Stimulated activated CD4-positive, alpha-beta T cell treated with anti-CD3 and anti-CD28 coated beads, Interleukin-4, amount 100 ng/mL, for 24 hours (primary cell): ENCODE results near the gene RASGRP2.

ENCODE experiments used
- DNase-seq: peaks from one replicate; pipeline ENCODE4 v3.0.0-alpha.2; 2020

RASGRP2 gene

DNA sequence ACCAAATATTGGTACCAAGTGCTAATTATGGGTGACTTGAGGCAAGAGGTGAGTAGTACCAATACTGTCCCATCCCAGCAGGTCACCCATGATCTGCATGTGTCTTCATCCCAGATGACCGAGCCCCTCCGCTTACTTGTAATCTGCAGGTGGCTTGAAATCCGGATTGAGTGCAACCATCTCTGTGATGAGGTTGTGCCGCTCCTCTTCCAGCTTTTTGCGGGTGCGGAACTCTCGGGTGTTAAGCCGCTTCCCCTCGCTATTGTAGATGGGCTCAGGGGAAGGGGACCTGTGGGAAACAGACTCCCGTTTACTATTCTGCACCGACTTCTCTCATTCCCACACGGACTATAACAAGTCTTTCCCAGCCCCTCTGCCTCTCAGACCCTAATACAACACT is 26.2 kb upstream of the RASGRP2 start:
- no peak for DNase-seq

DNA sequence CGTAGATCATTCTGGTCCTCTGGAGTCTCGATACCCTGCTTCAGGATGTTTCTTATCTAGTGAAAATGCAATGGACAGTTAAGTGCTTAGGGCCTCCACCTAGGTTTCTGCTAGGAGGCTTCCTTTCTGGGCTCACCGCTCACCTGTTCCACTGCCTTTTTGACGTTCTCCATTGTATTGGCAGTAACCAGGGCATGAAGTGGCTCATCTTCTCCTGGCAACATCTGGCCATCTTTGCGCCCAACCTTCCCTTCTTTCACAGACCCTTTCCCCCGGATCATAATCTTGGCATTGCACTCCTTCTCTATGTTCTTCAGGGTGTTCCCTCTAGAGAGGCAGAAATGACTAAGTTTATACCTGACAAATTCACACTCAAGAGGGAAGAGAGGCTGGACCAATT is 25.3 kb upstream of the RASGRP2 start:
- no peak for DNase-seq

DNA sequence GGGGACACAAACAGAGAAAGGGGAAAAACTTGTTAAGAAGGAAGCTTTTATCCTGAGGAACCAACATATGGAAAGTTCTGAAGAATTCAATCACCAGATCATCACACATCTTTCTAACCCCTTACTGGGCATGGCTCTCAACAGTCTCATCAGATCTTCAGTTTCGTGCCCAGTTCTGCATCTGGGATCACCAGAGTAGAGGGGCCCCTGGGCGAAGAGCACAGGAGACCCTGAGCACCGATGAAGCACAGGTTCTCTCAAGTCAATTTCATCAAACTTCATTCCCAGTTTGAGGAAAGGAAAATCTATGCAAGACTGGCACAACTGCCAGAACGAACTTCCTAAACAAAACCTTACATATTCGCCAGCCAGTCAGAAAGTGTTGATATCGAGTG is 24.4 kb upstream of the RASGRP2 start:
- no peak for DNase-seq

DNA sequence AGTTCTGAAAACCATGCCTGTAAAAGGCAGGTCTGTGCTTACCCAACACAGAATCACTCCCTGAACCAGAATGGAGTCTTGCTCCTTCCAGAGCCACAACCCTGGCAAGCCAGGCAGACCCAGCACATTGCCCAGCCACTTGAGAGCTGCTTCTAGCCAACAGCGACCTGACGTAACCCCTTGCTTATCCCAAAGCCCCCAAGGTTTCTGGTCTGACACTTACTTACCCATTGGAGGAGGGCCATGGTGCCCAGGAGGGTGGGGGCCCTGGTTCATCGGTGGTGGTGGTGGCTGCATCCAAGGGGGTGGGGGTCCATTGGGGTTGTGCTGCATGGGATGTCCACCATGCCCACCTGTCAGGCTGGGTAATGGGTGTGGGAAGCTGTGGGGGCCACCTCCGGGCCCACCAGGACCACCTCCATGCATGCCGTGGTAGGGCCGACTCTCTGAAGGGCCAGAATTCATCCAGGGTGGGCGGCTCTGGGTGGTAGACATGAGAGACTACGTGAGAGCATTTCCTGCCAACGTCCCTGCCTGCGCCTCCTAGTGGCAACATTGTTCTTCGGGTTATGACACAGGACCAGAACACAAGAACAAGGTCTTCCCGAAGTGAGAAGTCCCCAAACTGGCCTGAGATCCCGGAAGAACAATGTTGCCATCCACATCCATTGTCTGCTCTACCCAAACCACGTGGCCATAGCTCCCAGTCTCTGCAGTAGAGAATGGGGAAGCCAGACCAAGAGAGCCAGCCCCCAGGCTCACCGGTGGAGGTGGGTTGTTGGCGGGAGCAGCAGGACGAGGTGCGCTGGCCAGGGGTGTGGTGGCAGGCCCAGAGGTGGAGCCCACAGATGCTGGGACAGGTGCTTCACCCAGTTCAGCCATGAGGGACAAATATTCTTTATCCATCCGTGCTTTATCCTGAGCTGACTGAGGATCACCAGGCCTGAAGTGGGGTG is 23.7 kb upstream of the RASGRP2 start:
- peak; percentile 88 for DNase-seq

DNA sequence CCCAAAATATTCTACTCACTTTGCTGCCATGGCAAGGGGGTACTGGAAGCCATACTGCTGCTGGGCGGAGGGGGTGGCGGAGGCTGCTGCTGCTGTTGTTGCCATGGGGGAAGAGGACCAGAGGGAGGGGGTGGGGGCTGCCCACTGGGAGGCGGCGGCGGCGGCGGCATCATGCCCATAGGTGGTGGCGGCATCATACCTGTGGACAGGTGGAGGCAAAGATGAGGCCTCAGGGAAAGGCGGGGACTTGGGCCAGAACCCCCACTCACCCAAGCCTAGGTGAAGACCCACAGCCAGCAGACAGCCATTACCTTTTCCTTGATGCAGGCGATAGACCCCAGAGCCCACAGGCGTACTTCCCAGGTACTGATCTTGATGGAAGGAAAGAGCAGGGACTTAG is 22.9 kb upstream of the RASGRP2 start:
- DNase-seq: no peak

DNA sequence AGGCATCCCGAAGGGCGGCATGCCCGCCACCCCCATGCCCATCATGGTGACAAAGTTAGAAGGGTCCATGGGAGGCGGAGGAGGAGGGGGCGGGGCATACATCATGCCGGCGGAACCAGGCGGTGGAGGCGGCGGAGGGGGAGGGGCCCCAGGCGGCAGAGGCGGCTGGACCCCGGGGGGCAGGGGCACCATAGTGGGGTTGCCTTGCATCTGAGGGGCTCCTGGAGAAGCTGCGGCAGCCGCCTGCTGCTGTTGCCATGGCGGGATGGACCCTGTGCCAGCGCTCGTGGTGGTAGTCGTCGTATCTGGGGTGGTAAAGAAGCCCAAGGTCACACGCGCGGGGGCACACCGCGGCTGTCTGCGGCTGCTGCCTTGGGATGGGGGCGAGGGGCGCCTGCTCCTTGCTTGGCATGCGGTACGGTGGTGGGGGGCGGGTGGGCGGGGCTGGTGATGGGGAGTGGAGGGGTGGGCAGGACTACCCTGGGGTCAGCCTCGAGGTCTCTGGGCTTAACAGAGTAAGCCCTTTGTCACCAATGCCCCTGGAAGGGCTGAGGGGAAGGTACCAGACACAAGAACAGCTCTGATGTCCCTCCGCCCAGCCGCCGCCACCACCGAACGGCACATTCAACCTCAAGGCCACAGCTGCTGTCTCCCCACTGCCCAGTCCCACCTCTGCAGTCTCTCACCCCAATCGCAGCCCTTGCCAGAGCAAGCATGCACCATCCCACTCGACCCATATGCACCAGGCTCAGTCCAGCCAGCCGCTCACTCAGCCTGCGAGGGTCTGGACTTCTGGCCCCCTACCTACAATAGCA is 22.1 kb upstream of the RASGRP2 start:
- no peak for DNase-seq

DNA sequence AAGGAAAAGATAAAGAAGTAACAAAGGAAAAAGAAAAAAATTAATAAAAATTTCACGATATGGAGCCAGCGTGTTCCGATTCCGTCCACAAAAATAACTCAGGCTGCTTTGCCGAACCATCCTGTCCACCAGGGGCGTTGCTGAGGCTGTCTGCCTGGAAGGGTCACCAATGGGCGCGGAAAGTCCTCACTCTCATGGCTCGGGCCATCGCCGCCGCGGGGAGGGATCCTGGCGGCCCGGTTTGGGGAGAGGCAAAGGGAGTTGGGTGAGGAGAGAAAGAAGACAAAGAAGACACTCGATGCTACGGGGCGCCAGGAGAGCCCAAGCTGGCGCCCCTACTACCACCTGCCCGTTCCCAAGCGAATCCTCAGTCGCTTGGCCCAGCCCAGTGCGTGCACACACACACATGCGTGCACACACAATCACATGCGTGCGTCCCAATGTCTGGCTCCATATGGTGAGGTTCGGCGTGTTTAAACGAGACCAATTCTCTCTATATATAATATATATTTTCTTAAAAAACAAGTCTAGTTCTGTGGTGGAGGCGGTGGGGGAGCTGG is 21.4 kb upstream of the RASGRP2 start:
- no peak for DNase-seq

DNA sequence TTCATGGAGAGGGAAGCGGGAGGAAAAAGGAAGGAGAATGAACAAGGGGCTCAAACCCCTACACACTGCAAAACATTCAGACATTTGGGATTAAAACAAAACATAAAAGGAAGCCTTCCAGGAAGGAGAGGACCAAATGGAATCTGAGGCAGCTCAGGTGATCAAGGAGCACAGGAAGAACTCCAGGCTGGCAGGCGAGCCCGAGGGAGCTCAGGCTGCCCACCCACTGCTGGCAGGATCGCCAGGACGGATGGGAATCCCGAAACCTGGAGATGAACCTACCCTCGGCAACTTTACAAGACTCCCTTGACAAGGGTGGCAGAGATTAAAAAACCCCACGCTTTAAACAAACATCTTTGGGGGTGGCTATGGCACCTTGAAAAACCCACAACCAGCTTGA is 20.8 kb upstream of the RASGRP2 start:
- no peak for DNase-seq

DNA sequence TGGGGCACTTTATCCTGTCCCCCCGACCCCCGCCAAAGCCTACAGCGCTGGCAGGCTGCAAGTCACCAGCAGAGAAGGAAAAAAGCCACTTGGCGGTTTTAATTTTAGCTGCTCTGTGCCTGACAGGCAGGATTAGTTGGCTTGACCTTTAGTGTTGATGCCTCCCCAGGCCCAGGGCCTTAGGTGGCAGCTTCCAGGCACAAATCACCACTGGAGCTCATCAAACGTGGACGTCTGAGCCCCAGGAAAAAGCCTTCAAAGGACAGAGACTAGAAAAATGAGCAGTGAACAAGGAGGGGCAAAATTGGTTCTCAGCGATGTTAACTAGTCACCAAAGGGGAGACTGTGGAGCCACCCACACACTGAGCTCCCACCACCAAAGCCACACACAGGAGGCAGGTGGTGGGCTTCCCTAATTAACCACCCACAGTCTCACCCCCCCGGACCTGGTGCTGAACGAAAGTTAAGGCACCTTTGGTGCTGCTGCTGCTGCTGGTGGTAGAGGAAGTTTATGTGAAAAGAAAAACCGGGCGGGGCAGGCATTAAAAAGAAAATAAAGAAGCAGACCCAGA is 20.2 kb upstream of the RASGRP2 start:
- DNase-seq: peak; percentile 51

DNA sequence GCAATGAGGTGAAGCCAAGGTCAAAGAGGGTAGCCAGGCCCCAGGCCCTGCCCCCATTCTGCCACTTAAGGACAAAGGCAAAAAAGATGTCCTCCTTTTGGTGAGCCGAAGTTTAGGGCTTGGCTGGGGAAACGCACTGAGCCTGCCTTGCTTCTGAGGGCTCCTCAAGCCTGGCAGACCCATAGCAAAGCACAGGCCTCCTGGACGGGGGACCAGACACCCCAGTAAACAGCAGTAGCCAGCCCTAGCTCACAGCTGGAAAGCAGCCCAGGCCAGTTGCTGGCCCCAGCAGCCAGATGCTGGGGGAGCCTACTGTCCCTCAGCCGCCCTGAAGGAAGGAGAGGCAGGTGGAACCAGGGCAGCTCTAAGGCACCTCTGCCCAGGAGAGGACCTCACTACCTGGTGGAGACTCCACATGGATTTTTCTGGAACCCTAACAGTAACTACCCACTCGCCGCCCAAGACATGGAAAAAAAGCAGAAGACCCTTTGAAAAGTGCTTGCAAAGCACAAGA is 19.6 kb upstream of the RASGRP2 start:
- DNase-seq: no peak

DNA sequence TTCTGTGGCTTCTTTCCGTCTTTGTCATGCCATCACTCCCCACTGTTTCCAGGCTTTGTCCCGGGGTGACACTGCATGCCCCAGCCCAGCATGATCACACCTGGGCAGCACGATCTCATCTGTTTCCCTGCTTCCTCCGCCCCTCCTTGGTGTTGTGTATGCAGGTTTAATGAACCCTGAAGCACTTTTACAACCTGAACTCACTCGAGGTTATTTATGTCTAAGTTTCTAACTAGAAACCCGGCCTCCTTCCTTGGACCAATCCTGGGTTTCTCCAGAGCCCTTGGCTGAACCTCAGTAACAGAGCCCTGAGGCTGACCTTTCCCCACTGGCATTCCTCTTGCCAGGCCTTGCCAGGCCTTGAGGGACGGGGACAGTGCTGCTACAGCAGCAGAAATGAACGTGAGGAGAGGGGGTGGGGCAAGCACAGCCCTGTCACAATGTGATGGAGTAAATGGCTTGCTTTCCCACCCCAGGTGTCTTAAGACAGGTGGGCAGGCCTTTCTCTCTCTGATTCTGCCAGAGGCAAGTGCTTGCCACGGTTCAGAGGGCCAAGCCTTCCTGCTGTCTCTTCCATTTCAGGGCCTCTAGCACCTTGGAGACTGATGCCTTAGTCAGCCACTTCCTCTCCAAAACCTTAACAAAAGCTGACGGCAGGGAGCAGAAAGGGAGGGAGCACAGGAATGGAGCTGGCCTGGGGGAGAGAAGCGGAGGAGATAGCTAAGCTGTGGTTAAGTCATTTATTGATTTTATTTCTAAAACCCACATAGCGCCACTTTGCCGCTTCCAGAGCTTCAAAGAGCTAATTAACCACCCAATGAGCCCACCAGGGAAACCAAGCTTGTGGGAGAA is 19.0 kb upstream of the RASGRP2 start:
- no peak for DNase-seq

DNA sequence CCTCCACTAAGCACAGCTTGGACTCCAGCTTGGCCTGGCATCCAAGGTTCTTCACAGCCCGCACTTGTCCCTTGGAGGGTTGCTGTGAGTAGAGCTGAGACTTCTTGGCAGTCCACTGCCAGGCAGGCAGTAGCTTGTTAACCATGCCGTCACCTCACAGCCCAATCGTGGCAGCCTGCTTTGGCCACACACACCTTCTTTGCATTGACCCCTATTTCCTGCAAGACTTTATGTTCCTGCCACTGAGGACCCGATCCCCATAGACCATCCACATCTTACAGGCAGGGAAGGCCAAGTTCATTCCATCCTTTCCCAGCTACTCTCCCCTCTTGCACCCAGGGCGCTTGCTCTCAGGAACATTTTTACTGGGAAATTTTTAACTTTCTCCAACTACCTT is 18.3 kb upstream of the RASGRP2 start:
- DNase-seq: no peak

DNA sequence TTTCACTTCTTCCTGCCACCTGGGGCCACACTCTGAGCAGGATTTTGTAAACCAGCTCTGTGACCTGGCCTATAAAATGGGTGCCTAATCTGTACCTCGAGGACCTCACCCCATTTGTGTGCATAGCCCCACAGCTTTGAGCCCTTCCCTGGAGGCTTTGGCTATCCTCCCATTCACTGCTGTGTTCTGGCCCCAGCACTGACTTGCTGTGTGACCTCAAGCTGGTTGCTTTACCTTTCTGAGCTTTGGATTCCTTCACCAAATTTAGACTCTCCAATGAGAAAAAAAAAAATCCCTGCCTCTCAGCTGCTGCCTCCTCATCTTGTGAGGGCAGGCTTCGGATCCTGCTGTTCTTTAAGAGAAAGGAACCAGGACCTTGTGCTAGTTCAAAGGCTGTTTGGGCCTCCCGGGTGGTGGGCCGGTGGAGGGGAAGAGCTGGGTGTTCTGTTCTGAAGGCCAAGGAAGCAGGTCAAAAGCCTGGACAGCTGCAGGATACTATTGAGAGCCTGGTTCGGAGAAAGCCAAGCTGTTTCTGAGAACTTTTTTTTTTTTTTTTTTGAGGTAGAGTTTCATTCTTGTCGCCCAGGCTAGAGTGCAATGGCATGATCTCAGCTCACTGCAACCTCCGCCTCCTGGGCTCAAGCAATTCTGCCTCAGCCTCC is 16.9 kb upstream of the RASGRP2 start:
- DNase-seq: no peak

DNA sequence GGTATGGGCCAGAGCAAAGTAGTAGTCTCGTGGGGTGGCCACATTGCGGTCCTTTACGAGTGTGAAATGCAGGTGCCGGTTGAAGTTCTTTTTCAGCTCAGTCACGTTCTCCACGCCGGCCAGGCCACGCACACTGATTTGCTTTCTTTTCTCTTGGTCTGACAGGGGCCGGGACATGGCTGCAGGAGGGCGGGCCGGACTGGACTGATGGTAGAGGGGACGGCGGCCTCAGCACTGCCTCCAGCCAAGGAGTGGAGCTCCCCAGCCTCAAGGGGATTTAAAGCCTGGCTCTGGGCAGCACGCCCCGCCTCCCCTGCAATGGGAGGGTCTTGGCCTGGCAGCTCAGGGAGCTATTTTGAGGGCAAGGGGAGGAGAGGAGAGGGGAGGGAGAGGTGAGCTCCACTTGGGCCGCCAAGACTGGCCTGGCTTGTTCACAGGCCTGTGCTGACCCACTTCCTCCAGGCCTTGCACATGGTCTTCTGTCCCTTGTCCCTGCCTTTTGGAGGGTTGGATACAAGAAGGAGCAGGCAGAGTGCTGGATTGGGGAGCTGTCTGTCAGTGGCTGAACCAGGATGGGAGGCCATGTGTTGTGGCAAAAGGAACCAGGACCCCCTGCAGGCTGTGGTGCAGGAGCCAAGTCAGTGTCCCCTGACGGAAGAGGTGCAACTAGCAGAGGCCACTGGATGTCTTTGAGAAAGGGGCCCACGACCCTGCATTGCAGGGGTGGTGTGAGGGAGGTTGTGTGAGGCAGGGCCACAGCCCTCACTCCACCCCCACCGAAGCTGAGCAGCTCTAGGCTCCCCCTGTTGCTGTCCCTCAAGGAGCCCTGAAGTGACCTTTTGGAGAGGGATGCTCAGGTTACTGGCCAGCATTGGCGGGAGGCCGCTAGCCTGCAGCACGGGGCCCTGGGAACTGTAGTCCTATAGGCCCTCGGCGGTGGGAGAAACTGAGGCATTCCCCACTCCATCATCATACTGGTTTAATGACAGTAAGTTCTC is 16.1 kb upstream of the RASGRP2 start, which contains the start of gene PYGM:
Gene PYGM (minus strand): TSS at position 253 of the 998 bp plus-strand sequence. CDS start 76 bp downstream, at position 177.
- DNase-seq: no peak

DNA sequence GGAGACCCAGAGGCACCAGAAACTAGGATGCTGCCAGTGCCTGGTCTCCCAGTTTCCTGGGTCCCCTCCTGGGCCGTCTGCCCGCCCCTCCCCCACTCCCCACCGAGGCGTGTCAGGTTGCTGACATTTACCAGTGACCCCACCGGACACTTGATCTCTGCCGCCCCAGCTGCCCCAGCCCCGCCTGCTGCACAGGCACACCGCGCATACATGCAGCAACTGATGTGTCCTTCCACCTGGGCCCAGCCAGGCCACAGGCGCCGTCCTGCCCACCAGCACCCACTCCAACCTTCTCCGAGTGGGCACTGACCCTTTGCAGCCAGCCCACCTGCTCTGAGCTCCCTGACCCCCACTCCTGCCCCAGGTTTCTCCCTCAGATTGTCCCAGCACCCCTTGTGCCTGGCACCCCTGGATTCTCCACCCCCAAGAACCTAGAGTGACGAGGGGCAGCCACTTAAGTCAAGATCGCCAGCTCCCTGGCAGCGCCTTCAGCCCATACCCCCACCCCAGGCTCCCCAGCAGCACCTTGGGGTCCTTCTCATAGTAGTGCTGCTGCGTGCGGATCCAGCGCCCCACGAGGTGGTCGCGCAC is 15.3 kb upstream of the RASGRP2 start:
- no peak for DNase-seq

DNA sequence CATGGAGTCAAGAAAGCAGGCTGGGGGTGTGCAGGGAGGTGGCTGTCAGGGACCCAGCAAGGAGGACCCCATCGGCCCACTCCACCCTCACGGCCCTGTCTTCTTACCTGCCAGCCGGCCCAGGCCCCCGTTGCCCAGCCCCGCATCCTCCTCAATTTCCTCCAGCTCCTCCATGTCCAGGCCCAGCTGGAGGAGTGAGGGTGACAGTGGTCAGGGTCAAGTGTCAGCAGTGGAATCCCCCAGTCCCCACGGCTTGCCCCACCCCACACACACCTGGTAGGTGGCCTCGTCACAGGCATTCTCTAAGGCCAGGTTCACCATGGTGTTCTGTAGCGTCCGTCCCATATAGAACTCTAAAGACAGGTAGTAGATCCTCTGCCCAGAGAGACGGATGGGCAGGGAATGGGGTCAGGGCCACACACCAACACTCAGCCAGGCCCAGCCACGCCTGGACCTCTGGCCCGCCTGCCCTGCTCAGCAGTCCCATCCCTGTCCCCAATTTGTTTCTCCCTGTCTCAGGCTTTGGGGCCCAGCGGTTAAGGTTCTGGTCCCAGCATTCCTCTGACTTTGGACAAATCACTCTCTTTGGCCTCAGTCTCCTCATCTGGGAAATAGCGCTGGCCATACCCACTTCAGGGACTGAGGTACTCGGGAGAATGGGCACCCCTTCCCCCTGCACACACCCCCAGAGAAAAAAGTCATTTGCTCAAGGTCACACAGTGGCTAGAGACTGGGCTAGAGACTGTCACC is 14.6 kb upstream of the RASGRP2 start:
- DNase-seq: no peak

DNA sequence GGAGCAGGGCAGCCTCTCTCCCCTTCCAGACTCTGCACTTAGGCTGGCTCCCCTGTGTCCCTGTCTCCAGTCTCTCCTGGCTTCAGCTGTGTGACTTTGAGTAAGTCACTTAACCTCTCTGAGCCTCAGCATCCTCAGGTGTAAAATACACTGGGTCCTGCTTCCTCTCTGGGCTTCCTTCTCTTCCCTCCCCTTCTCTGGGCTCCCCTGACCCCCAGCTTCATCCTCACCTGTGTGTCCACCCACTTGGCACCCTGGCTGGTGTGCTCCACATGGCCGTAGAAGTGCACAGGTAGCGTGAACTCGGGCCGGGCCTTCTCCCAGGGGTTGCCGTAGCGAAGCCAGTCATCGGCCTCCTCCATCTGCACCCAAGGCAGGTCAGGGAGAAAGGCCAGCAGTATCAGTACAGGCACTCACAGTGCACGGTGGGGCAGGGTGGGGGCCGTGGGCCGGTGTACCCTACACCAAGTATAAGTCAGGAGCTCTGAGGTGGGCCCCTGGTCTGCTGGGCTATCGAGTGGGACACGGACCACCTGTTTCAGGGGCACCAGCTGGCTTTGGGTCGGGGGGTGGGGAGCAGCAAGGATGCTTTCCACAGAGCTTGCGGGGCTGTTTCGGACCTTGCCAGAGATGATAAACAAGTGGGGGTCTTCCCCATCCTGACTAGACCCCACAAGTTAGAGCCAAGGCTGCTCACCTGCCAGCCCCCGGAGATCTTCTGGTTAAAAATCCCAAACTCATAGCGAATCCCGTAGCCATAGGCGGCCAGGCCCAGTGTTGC is 13.8 kb upstream of the RASGRP2 start:
- no peak for DNase-seq
